Measurements from ENCODE around the gene LRRN4.

The LRRN4 gene

GRCh38 chr20:6030453-6031080 is 23.3 kb downstream of the LRRN4 start:
- no peak for DNase-seq (ENCODE audit: low spot score)

- DNase-seq (ENCODE audit: low spot score): no peak
Measured at GRCh38 chr20:6029538-6029937, 24.3 kb downstream of the LRRN4 start.

- no peak for DNase-seq (ENCODE audit: low spot score)
Measured at GRCh38 chr20:6028818-6029217, 25.0 kb downstream of the LRRN4 start.

- DNase-seq (ENCODE audit: low spot score): no peak
Measured at GRCh38 chr20:6026051-6026450, 27.8 kb downstream of the LRRN4 start.

GRCh38 chr20:6024768-6025167 is 29.1 kb downstream of the LRRN4 start:
- DNase-seq (ENCODE audit: low spot score): no peak

GRCh38 chr20:6017880-6018279 is 36.0 kb downstream of the LRRN4 start:
- no peak for DNase-seq (ENCODE audit: low spot score)

GRCh38 chr20:6017467-6017866 is 36.4 kb downstream of the LRRN4 start:
- DNase-seq (ENCODE audit: low spot score): no peak

- no peak for DNase-seq (ENCODE audit: low spot score)
Measured at GRCh38 chr20:6014957-6015356, 38.9 kb downstream of the LRRN4 start.

GRCh38 chr20:6014017-6014416 is 39.8 kb downstream of the LRRN4 start:
- no peak for DNase-seq (ENCODE audit: low spot score)

GRCh38 chr20:6012179-6012578 is 41.7 kb downstream of the LRRN4 start:
- DNase-seq (ENCODE audit: low spot score): no peak

GRCh38 chr20:6008254-6008653 is 45.6 kb downstream of the LRRN4 start:
- DNase-seq (ENCODE audit: low spot score): peak; percentile 63

GRCh38 chr20:6007529-6008103 is 46.2 kb downstream of the LRRN4 start:
- no peak for DNase-seq (ENCODE audit: low spot score)

- DNase-seq (ENCODE audit: low spot score): no peak
Measured at GRCh38 chr20:6007094-6007528, 46.7 kb downstream of the LRRN4 start.

GRCh38 chr20:6006603-6006949 is 47.3 kb downstream of the LRRN4 start:
- no peak for DNase-seq (ENCODE audit: low spot score)

GRCh38 chr20:6000871-6001270 is 53.0 kb downstream of the LRRN4 start:
- no peak for DNase-seq (ENCODE audit: low spot score)

GRCh38 chr20:5999783-6000182 is 54.1 kb downstream of the LRRN4 start:
- DNase-seq (ENCODE audit: low spot score): no peak

- DNase-seq (ENCODE audit: low spot score): no peak
Measured at GRCh38 chr20:5996765-5997164, 57.1 kb downstream of the LRRN4 start.

- DNase-seq (ENCODE audit: low spot score): no peak
Measured at GRCh38 chr20:5991623-5992441, 62.0 kb downstream of the LRRN4 start.

- no peak for DNase-seq (ENCODE audit: low spot score)
Measured at GRCh38 chr20:5990946-5991345, 62.9 kb downstream of the LRRN4 start.
